Activated CD4-positive, CD25-positive, alpha-beta regulatory T cell treated with anti-CD3 and anti-CD28 coated beads, Interleukin-2, amount 50 U/mL, for 72 hours (primary cell): Measurements from ENCODE around the gene THRAP3.
"Not testable (repeated sequence)": the region's sequence is repeated elsewhere in the genome, so short reads cannot be mapped to it uniquely, and the experiment has no call there.

ENCODE experiments used
- DNase-seq: peaks from one replicate; pipeline ENCODE4 v3.0.0; 2021

The THRAP3 gene

DNA sequence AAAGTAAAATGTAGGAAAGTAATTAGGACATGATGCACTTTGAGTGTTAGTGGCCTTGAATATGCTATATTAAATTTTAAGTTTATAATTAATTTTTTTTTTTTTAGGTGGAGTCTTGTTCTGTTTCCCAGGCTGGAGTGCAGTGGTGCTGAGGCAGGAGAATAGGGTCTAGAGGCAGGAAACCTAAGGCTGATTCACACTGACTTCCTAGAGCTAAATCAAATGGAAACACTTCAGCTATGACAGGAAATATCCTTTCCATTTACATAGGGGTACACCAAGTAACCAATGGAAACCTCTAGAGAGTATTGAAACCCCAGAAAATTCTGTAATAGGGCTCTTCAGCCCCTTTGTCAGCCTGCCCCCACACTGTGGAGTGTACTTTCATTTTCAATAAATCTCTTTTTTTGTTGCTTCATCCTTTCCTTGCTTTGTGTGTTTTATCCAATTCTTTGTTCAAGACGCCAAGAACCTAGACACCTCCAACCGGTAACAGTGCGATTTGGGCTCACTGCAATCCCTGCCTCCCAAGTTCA is 17.9 kb upstream of the THRAP3 start:
- no peak for DNase-seq

DNA sequence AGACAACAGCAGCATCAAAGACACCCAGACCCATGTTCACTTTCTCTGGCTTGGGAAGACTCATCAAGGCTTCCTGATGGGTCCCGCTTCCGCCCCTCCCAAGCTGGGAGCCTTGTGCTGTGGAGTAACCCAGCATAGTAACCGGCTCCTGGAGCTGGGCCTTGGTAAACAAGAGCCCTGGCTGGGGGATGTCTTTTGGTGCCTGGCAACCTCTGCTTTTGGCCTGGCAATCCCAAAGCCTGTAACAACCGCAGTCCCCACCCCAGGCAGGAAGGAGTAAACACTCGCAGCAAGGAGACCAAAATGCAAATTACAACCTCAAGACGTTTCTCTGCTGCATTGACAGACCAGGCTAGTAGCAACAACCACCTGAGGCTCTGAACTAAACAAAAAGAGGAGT is 16.9 kb upstream of the THRAP3 start:
- no peak for DNase-seq

DNA sequence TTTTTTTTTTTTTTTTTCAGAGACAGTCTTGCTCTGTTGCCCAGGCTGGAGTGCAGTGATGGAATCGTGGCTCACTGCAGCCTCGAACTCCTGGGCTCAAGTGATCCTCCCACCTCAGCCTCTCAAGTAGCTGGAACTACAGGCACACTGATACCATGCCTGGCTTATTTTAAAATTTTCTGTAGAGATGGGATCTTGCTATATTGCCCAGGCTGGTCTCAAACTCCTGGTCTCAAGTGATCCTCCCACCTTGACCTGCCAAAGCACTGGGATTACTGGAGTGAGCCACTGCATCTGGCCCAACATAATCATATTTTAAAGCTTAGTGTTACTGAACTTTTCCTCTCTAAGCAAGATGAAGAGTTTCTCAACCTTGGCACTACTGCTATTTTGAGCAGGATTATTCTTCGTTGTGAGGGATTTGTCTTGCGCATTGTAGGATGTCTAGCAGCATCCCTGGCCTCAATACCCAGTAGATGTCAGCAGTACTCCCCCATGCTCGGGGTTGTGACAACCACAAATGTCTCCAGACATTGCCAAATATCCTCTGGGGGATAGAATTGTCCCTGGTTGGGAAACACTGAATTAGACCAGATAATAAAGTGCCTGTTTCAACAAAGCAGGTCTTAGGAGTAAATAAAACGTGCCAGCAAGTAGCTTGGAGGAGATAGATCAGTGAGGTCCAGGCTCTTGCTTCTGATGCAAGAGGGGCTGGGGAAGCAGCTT is 15.1 kb upstream of the THRAP3 start:
- no peak for DNase-seq

DNA sequence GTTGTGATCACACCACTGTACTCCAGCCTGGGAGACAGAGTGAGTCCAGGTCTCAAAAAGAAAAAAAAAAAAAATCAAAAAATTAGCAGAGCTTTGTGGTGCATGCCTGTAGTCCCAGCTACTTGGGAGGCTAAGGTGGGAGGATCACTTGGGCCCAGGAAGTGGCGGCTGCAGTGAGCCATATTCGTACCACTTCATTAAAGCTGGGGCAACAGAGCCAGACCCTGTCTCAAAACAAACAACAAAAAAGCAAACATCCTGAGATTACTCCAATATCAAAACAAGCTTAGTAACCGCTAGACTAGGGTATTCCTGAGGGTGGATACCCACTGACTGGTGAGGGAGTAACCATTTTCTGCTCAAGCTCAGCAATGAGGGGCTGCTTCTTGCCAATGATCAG is 12.9 kb upstream of the THRAP3 start:
- no peak for DNase-seq

DNA sequence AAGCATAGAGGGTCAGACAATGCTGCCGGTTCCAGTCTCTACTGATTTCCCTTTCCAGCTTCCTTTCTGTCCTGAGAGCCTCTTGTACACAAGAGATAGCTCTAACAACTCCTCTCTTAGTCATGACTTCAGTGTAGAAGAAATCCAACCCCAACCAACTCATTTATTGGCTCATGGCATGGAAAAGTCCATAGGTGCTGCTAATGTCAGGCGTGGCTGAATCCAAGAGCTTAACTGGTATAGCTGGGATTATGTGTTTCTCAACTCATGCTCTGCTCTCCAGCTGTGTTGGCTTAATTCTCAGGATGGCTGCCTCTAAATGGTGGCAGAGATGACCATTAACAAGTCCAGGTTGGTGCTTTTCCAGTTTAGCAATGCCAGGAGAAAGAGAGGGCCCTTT is 12.4 kb upstream of the THRAP3 start:
- DNase-seq = no peak

DNA sequence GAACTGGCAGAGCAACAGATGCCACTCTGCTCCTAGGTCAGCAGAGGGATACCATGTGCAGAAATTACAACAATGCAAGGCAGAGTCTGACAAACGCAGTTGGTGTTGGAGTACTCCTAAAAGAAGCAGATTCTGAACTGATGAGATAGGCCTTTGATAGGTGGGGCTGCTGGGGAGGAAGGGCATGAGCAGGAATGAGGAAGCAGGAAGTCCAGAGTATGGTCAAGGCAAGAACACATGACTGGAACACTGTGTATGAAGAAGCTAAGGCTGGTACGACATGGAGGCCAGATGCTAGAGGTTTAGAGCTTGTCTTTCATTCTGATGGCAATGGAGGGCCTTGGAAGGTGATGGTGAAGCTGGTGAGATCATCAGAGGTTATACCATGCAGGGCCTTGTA is 11.5 kb upstream of the THRAP3 start:
- DNase-seq = no peak

DNA sequence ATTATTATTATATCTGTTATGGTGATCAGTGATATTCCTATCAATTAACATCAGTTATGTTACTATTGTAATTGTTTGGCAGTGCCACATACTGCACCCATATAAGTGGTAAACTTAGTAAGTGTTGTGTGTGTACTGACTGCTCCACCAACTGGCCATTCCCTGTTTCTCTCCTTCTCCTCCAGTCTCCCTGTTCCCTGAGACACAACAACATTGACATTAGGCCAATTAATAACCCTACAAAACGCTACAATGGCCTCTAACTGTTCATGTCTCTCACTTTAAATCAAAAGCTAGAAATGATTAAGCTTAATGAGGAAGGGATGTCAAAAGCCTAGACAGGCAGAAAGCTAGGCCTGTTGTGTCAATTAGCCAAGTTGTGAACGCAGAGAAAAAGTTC is 6.6 kb upstream of the THRAP3 start:
- no peak for DNase-seq

DNA sequence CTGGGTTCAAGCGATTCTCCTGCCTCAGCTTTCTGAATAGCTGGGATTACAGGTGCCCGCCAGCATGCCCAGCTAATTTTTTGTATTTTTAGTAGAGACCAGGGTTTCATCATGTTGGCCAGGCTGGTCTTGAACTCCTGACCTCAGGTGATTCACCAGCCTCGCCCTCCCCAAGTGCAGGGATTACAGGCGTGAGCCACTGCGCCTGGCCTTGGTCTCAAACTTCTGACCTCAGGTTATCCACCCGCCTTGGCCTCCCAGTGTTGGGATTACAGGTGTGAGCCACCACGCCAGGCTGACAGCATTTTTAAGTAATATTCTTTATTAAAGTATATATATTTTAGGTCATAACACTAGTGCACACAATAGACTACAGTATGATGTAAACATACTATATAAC is 2.3 kb upstream of the THRAP3 start:
- not testable (repeated sequence) for DNase-seq

DNA sequence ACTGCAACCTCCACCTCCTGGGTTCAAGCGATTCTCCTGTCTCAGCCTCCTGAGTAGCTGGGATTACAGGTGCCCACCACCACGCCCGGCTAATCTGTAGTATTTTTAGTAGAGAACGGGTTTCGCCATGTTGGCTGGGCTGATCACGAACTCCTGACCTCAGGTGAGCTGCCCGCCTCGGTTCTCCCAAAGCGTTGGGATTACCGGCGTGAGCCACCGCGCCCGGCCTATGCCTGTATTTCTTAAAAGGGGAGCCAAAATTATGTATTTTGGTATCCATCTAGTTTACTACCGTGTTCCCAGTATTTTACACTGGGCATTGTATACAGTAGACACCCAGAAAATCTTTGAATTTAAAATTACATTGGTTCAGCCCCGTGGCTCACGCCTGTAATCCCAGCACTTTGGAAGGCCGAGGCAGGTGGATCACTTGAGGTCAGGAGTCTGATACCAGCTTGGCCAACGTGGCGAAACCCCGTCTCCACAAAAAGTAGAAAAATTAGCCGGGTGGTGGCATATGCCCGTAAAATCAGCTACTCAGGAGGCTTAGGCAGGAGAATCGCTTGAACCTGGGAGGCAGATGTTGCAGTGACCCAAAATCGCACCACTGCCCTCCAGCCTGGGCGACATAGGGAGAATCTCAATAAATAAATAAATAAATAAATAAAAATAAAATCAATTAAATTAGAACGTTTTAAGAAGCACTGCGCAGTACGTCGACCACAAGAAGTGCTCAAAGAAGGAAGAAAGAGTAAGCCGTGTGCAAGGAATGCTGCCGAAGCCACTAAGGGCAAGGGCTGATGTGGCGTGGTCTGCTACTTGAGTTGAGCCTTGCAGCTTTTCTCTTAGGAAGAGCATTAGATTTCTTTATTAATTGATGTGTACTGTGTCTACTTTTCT is 1.5 kb upstream of the THRAP3 start:
- DNase-seq = no peak

DNA sequence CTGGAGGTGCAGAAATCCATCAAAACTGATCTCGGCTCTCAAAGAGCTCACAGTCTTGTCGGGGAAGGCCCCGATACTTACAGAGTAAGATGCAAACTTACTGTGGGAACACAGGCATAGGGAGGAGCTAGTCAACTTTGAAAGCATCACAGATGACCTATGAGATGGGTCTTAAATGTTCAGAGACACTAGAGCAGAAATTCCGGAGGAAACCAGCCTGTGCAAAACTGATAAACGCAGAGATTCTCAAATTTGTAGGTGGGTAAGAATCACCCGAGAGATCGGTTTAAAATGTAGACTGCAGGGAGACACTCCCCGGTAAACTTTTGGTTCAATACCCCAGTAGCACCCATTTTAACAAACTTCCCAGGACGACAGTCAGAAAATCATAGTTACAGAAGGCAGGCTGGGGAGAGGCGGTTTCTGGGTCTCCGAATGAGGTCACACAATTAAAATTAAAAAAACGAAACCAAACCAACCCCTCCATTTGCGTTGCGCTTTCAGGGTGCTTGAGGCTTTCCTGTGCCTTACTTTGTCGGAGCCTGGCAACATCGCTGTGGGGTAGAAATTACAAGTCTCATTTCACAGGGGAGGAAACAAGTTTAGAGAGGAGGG is 755 bp upstream of the THRAP3 start:
- DNase-seq = peak; percentile 31

DNA sequence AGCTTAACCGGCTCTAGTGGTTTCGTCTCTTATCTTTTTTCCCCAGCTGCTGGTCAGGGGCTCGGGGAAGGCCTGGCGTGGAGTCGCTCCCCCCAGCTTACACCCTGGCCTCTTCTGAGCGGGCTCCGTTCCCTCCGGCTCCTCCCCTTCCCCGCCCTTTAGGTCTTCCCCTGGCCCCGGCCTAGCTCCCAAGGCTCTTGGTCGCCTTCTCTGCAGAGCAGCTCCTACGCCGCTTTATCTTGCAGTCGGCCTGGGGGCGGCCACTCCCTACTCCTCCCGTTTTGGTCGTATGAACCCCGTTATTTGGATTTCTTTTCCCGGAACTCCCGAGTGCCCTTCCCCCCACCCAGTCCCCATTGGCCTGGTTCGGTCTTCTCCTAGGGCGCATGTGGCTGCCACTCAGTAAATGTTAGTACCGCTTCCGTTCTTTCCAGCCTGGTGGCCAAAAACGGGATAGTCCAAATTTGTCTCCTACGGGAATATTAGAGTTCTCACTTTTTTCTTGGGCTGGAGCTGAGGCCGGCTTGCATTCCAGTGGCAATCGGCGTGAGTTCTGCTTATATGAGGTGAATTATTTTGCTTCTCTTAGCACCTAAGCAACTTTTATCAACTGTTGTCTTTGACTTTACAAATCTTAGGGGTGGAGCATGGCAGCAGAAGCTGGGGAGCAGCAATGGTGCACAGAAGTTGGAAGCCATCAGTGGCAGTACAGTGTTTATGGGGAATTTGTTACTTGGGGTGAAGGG is 467 bp downstream of the THRAP3 start:
- no peak for DNase-seq

DNA sequence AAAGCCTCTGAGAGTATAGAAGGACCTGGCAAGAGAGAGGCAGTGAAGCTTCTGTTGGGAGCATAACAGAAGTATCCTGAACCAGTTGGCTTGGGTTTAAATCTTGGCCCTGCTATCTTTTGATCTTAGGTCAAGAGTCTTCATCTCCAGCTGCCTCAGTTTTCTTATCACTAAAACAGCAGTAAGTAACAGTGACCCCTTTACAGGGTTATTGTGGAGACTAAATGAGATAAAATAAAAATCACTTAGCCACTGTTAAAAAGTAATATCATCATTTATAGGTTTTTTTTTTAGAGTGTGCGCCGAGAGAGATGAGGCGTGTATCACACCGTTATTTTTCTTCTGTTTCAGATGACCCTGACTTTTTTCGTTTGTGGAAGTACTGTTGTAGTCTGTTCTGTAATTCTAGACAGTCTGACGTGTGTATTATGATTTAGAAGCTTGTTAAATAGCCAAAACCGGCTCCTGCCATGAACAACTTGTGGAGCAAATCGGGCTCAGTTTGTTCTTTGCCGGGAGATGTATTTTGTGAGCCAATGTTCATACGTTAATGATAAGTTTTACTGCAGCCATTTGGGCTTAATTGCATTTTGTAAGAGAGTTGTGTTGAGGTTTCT is 1.1 kb downstream of the THRAP3 start:
- DNase-seq = no peak

DNA sequence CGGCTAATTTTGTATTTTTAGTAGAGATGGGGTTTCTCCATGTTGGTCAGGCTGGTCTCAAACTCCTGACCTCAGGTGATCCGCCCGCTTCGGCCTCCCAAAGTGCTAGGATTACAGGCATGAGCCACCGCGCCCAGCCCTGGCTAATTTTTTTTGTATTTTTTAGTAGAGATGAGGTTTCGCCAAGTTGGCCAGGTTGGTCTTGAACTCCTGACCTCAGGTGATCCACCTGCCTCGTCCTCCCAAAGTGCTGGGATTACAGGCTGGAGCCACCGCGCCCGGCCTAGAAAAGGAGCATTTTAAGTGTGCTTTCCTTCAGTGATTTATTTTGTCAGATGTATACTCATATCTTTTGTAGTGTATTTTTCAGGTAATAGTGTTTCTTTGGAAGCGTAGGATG is 6.0 kb downstream of the THRAP3 start:
- not testable (repeated sequence) for DNase-seq

DNA sequence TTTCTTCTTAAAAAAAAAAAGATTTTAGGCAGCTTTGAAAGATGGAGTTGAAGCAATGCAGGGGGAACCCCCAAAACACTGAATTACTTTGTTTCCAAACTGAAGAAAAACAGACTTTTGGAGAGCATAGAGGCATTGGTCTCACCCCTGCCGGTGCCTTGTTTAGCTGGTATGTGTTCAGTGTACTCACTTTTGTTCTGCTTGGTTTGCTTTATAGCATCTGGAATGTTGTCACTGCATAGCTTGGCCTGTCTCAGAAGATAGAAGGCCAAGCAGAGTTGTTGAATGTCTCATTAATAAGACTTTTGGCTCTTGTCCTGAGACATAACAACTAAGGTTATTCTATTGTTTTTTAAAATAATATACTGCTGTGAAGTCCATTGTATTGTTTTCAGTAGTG is 6.9 kb downstream of the THRAP3 start:
- no peak for DNase-seq

DNA sequence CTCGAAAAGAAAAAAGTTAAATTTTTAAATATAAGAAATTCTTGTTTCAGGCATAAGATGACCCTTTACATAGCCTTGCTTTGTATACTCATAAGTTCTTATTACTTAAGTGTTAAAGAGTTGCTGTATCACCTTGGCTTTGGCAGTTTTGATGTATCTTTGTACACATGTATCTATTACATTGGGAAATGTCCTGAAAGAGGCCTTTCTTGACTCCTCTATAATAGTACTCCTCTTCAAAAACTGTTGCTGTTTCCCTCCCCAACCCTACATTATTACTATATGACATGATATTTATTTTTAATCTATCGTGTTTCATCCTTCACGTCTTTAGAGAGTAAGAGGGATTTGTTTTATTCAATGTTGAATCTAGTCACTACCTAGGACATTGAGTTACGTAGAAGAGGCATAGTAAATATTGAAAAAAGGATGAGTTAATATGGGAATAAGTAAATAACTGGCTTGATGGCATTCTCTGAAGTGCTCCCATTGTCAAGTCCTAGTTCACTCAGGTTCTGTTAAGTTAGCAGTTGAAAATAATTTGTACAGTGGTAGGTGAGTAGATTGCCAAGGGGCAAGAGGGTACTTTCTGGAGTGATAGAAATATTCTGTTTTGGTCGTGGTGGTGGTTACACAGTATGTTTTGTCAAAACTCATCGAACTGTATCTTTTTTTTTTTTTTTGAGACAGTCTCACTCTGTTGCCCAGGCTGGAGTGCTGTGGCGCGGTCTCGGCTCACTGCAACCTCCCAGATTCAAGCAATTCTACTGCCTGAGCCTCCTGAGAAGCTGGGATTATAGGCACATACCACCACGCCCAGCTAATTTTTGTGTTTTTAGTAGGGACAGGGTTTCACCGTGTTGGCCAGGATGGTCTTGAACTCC is 8.2 kb downstream of the THRAP3 start:
- no peak for DNase-seq

DNA sequence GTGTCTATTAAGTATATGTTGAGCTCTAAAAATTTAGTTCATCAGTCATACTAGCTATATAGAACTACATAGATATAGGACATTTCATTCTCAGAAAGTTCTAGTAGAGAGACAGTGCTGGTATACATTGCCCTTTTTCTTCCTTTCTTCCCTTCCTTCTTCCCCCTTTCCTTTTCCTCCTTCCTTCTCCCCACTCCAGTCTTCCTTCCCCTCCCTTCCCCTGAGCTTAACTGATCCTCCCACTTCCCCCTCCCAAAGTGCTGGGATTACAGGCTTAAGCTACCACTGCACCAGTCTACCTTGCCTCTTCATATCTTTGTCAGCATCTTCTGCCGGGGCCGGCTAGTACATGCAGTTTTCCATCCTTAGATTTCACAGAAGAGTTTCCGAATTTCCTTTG is 12.1 kb downstream of the THRAP3 start:
- DNase-seq = no peak

DNA sequence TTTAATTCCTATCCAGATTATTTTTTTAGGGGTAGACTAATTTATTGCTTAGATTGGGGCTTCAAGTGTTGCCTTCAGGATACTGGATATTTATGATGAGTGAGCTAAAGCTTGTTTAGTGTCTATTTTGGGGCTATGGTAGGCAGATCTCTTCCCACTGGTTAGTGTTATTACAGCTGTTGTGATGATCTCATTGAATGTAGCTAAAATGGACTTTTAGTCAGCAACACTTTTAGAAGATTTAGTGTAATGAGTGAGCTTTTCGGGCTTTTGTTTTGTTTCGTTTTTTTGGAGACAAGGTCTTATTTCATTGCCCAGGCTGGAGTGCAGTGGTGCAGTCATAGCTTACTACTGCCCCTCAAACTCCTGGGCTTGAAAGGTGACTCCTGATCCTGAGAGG is 14.2 kb downstream of the THRAP3 start:
- no peak for DNase-seq

DNA sequence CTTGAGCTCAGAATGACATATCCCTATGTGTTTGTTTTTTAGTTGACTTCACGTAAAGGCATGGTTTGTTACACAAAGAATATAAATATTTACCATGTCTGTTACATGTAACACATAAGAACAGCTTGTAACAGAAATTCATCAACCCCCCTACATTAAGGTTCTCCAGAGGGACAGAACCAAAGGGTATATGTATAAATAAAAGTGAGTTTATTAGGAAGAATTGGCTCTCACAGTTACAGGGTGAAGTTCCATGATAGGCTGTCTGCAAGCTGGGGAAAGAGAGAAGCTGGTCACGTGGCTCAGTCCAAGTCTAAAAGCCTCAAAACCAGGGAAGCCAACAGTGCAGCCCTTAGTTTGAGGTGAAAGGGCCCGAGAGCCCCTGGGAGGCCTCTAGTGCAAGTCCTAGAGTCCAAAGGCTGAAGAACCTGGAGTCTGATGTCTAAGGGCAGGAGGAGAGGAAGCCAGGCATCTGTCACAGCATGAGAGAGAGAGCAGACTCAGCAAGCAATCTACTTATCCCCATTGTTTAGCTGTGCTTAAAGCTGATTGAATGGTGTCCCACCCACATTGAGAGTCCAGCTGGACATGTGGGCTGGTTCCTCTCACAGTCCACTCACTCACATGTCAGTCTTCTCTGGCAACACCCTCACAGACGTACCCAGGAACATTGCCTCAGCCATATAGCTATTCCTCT is 15.8 kb downstream of the THRAP3 start:
- no peak for DNase-seq

DNA sequence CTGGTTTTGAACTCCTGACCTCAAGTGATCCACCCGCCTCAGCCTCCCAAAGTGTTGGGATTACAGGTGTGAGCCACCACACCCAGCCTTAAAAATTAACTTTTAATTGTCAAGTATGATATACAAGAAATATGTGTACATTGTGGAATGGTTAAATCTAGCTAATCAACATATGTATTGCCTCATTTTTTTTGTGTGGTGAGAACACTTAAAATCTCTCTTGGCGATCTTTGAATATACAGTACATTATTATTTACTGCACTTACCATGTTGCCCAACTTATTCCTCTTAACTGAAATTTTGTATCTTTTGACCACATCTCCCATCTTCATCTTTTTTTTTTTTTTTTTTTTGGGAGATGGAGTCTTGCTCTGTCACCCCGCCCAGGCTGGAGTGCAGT is 23.3 kb downstream of the THRAP3 start:
- DNase-seq = no peak

DNA sequence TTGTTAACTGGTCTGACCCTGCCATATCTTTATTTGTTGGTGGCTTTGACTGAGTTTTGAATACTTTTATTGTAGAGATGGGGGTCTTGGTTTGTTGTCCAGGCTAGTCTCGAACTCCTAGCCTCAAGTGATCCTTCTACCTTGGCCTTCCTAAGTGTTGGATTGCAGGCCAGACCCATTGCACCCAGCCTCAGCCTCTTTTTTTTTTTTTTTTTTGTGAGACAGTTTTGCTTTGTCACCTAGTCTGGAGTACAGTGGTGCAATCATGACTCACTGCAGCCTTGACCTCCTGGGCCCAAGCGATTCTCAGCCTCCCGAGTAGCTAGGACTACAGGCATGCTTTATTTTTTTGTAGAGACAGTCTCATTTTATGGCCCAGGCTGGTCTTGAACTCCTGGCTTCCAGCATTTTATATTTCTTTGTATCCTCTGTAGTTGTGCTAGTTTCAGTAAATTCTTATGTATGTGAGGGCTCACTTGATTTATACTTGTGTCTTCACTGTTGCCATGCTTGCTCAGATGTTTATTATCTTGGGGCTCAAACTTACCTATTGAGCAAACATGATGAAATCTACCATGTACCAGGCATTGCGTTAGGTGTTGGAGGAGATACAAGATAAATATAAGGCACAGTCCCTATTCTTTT is 24.1 kb downstream of the THRAP3 start:
- DNase-seq = no peak
